SK-N-SH treated with all-trans-retinoic acid at 6 μM for 48 hours (cell line): ENCODE results near the gene NAB1.

Experiments
- ATAC-seq: fragments of 200-7000 bp; cut with Tn5 transposase; 3 replicates; pipeline ENCODE4 v1.9.1; 2020; ENCODE audit warnings: mild to moderate bottlenecking, moderate library complexity
- ARNTL ChIP-seq: fragments of 450-650 bp; formaldehyde crosslinking; IDR thresholded peaks from 2 replicates; pipeline ENCODE4 v1.5.0; 2020; ENCODE audit warnings: low read depth, mild to moderate bottlenecking, moderate library complexity, borderline replicate concordance
- BACH2 ChIP-seq: fragments of 250-450 bp; sonication (Bioruptor Pico); IDR thresholded peaks from 2 replicates; pipeline ENCODE4 v1.9.0; 2021; ENCODE audit warnings: mild to moderate bottlenecking, borderline replicate concordance
- CREB5 ChIP-seq: fragments of 250-450 bp; sonication (Bioruptor Pico); IDR thresholded peaks from 2 replicates; pipeline ENCODE4 v1.5.1; 2020; ENCODE audit warnings: low read depth, mild to moderate bottlenecking, moderate library complexity
- CSDC2 ChIP-seq: fragments of 250-450 bp; sonication (Bioruptor Pico); IDR thresholded peaks from 2 replicates; pipeline ENCODE4 v1.5.0; 2020; ENCODE audit warnings: mild to moderate bottlenecking, moderate library complexity
- CSRNP3 ChIP-seq: fragments of 250-450 bp; sonication (Bioruptor Pico); IDR thresholded peaks from 2 replicates; pipeline ENCODE4 v1.5.1; 2021; ENCODE audit warnings: mild to moderate bottlenecking, moderate library complexity
- ESRRG ChIP-seq: fragments of 250-450 bp; sonication (Bioruptor Pico); IDR thresholded peaks from 2 replicates; pipeline ENCODE4 v1.6.1; 2021; ENCODE audit warnings: mild to moderate bottlenecking
- GLIS3 ChIP-seq: fragments of 250-450 bp; sonication (Bioruptor Pico); IDR thresholded peaks from 2 replicates; pipeline ENCODE4 v1.5.0; 2020; ENCODE audit warnings: mild to moderate bottlenecking, moderate library complexity
- ISL1 ChIP-seq: fragments of 250-450 bp; sonication (Bioruptor Pico); IDR thresholded peaks from 2 replicates; pipeline ENCODE4 v2.1.2; 2022; ENCODE audit warnings: mild to moderate bottlenecking, moderate library complexity
- OSR1 ChIP-seq: fragments of 250-450 bp; sonication (Bioruptor Pico); IDR thresholded peaks from 2 replicates; pipeline ENCODE4 v1.8.0; 2022; ENCODE audit warnings: moderate library complexity, mild to moderate bottlenecking, inconsistent platforms
- PATZ1 ChIP-seq: fragments of 250-450 bp; sonication (Bioruptor Pico); IDR thresholded peaks from 2 replicates; pipeline ENCODE4 v1.8.0; 2020; ENCODE audit warnings: mild to moderate bottlenecking, moderate library complexity, borderline replicate concordance
- POU6F1 ChIP-seq: fragments of 250-450 bp; sonication (Bioruptor Pico); IDR thresholded peaks from 2 replicates; pipeline ENCODE4 v1.8.0; 2021; ENCODE audit warnings: low read depth, mild to moderate bottlenecking, moderate library complexity, borderline replicate concordance
- PPARA ChIP-seq: fragments of 250-450 bp; sonication (Bioruptor Pico); IDR thresholded peaks from 2 replicates; pipeline ENCODE4 v1.5.0; 2020; ENCODE audit warnings: mild to moderate bottlenecking, borderline replicate concordance
- RARB ChIP-seq: fragments of 250-450 bp; sonication (Bioruptor Pico); IDR thresholded peaks from 2 replicates; pipeline ENCODE4 v1.8.0; 2021; ENCODE audit warnings: mild to moderate bottlenecking, moderate library complexity
- SNAI2 ChIP-seq: fragments of 250-450 bp; sonication (Bioruptor Pico); IDR thresholded peaks from 2 replicates; pipeline ENCODE4 v1.5.0; 2020; ENCODE audit warnings: mild to moderate bottlenecking, moderate library complexity
- TCF4 ChIP-seq: fragments of 250-450 bp; sonication (Bioruptor Pico); IDR thresholded peaks from 2 replicates; pipeline ENCODE4 v1.8.0; 2021; ENCODE audit warnings: mild to moderate bottlenecking, moderate library complexity, borderline replicate concordance
- TOX ChIP-seq: fragments of 250-450 bp; sonication (Bioruptor Pico); IDR thresholded peaks from 2 replicates; pipeline ENCODE4 v1.8.0; 2021; ENCODE audit warnings: mild to moderate bottlenecking, moderate library complexity, borderline replicate concordance
- TSHZ2 ChIP-seq: fragments of 250-450 bp; sonication (Bioruptor Pico); IDR thresholded peaks from 2 replicates; pipeline ENCODE4 v1.5.0; 2020; ENCODE audit warnings: mild to moderate bottlenecking, moderate library complexity
- ZNF565 ChIP-seq: fragments of 450-650 bp; formaldehyde crosslinking; conservative IDR thresholded peaks from 2 replicates; pipeline ENCODE4 v1.5.0; 2020; ENCODE audit warnings: low read depth, mild to moderate bottlenecking, moderate library complexity
- ZNF70 ChIP-seq: fragments of 450-650 bp; formaldehyde crosslinking; IDR thresholded peaks from 2 replicates; pipeline ENCODE4 v1.5.0; 2020; ENCODE audit warnings: mild to moderate bottlenecking, moderate library complexity
- ZNF8 ChIP-seq: fragments of 450-650 bp; formaldehyde crosslinking; IDR thresholded peaks from 2 replicates; pipeline ENCODE4 v1.5.0; 2020; ENCODE audit warnings: mild to moderate bottlenecking, moderate library complexity

The NAB1 gene

GRCh38 chr2:190722061-190722759, 73.3 kb downstream of the NAB1 start:
- TF ChIP-seq POU6F1 (no peak), ZNF565 (CRISPR knock-in tag) (no peak), SNAI2 (CRISPR knock-in tag) (no peak), TCF4 (CRISPR knock-in tag) (no peak), CSRNP3 (CRISPR knock-in tag) (no peak), GLIS3 (CRISPR knock-in tag) (no peak), OSR1 (CRISPR knock-in tag) (no peak), ARNTL (CRISPR knock-in tag) (no peak), RARB (no peak), CREB5 (CRISPR knock-in tag) (no peak), ISL1 (no peak)
- no peak for ATAC-seq

GRCh38 chr2:190722835-190723234, 74.0 kb downstream of the NAB1 start:
- TF ChIP-seq ARNTL (CRISPR knock-in tag) (no peak), SNAI2 (CRISPR knock-in tag) (no peak), BACH2 (CRISPR knock-in tag) (no peak), RARB (no peak), ZNF565 (CRISPR knock-in tag) (no peak), PPARA (CRISPR knock-in tag) (no peak), ZNF70 (CRISPR knock-in tag) (no peak), ZNF8 (no peak), PATZ1 (CRISPR knock-in tag) (no peak)
- ATAC-seq = no peak

- no peak for ATAC-seq
- TF ChIP-seq CSDC2 = no peak
- no peak for TF ChIP-seq TCF4 (CRISPR knock-in tag)
- no peak for TF ChIP-seq SNAI2 (CRISPR knock-in tag)
- TF ChIP-seq TSHZ2 (CRISPR knock-in tag) = no peak
- TF ChIP-seq PPARA (CRISPR knock-in tag) = no peak
- TF ChIP-seq ZNF8 = no peak
- no peak for TF ChIP-seq GLIS3 (CRISPR knock-in tag)
- TF ChIP-seq CREB5 (CRISPR knock-in tag) = no peak
- no peak for TF ChIP-seq BACH2 (CRISPR knock-in tag)
- no peak for TF ChIP-seq OSR1 (CRISPR knock-in tag)
- no peak for TF ChIP-seq ESRRG (CRISPR knock-in tag)
- no peak for TF ChIP-seq CSRNP3 (CRISPR knock-in tag)
- TF ChIP-seq ISL1 = no peak
- TF ChIP-seq POU6F1 = no peak
- TF ChIP-seq RARB = no peak
- no peak for TF ChIP-seq TOX (CRISPR knock-in tag)
Observed at GRCh38 chr2:190723397-190724090, 74.7 kb downstream of the NAB1 start.
